AG04450 (cell line): Measurements from ENCODE around the gene SORBS2. TPM values are rescaled to one million over a fixed set of nuclear protein-coding genes. Genes with fewer than 3 reads are reported as not detected.

Experiments
- CTCF ChIA-PET: fragments of 300-600, 350-600 bp; formaldehyde crosslinking; extraction: SDS; loops from one replicate; lab custom pipeline; 2022; ENCODE audit warnings: antibody characterized with exemption, inconsistent platforms; lab: Charles Lee
- POLR2A ChIA-PET: fragments of 350-600 bp; formaldehyde crosslinking; extraction: SDS; loops from one replicate; lab custom pipeline; 2021; ENCODE audit warnings: antibody characterized with exemption, inconsistent platforms; lab: Yijun Ruan, JAX
- DNase-seq: peaks from one replicate; pipeline ENCODE4 v3.0.0-alpha.2; 2011; ENCODE audit warnings: low read depth, low spot score
- H3K27ac ChIP-seq: one replicate; pipeline ENCODE4 v1.5.1; 2012; ENCODE audit warnings: low read depth, low read length, control low read depth
- H3K27me3 ChIP-seq: one replicate; pipeline ENCODE4 v1.6.0; 2012; ENCODE audit warnings: low read length; ENCODE audit not compliant: control insufficient read depth, insufficient read depth
- H3K4me3 ChIP-seq: 2 replicates; pipeline ENCODE4 v1.5.1; 2011; ENCODE audit warnings: mild to moderate bottlenecking, low read depth, low read length, control low read depth
- H3K9me3 ChIP-seq: 2 replicates; pipeline ENCODE4 v1.5.1; 2012; ENCODE audit warnings: low read length; ENCODE audit not compliant: control insufficient read depth, insufficient read depth
- polyA plus RNA-seq: library from polyadenylated mRNA; depleted of rRNA; stranded (reverse); fragments of >200 nt; gene quantifications from 2 replicates; pipeline ENCODE4 v1.2.3, GENCODE V29; 2011
- TF ChIP-seq, protein P1 (sequence below): IDR thresholded peaks from 2 replicates; pipeline ENCODE4 v1.5.1; 2011; ENCODE audit warnings: low read depth, low read length, control low read depth, inconsistent platforms

SORBS2 gene
- polyA plus RNA-seq, 1 experiment = not detected

- POLR2A ChIA-PET = no interaction called here
- CTCF ChIA-PET = no interaction called here
- no peak overlapping the region for H3K4me3 ChIP-seq
- no peak overlapping the region for H3K27ac ChIP-seq
- TF ChIP-seq, protein P1, sequence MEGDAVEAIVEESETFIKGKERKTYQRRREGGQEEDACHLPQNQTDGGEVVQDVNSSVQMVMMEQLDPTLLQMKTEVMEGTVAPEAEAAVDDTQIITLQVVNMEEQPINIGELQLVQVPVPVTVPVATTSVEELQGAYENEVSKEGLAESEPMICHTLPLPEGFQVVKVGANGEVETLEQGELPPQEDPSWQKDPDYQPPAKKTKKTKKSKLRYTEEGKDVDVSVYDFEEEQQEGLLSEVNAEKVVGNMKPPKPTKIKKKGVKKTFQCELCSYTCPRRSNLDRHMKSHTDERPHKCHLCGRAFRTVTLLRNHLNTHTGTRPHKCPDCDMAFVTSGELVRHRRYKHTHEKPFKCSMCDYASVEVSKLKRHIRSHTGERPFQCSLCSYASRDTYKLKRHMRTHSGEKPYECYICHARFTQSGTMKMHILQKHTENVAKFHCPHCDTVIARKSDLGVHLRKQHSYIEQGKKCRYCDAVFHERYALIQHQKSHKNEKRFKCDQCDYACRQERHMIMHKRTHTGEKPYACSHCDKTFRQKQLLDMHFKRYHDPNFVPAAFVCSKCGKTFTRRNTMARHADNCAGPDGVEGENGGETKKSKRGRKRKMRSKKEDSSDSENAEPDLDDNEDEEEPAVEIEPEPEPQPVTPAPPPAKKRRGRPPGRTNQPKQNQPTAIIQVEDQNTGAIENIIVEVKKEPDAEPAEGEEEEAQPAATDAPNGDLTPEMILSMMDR = no peak
- no peaks in the 10 kb centered on the region for H3K27me3 ChIP-seq
- DNase-seq = no peak
- no peaks in the 10 kb centered on the region for H3K9me3 ChIP-seq
Observed at GRCh38 chr4:185849664-185850550, 37.9 kb upstream of the SORBS2 start.

DNA sequence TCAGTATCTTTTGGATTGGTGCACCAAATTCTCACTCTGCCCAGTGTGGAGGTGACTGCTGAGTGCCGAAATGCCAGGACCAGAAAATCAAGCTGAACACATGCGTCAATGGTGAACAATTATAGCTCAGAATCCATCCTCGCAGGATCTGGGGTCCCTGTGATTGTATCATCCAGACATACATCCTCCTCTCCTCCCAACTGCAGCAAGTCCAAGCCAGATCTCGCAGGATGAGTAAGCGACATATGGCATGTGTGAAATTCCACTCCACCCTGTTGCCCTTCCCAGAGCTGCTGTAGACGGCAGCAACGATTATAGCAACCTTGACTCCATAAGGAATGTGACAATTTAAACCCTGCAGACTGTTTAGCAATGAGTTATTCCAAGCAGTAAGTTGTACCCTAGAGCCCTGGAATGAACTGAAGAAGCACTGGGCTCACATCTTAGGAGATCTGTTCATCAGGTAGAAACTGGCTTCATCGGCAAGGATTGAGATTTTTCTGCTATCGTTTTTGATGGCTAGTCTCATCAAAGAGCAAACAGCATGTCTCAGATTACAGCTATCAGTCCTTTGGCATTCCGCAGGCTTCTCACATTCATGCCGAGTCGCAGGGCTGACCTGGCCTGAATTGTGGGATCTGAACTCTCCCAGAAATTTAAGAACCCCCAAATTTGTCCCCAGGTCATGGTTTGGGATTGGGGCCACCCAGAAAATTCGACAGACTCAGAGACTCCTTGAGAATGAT is 35.5 kb upstream of the SORBS2 start:
- ChIA-PET POLR2A (no interaction called here), CTCF (no interaction called here)
- TF ChIP-seq, protein P1 = no peak
- H3K9me3 ChIP-seq = no peaks in the 10 kb centered on the region
- no peak overlapping the region for H3K4me3 ChIP-seq
- no peak for DNase-seq
- no peaks in the 10 kb centered on the region for H3K27me3 ChIP-seq
- no peak overlapping the region for H3K27ac ChIP-seq

GRCh38 chr4:185846505-185847150 is 34.6 kb upstream of the SORBS2 start:
- DNase-seq = no peak
- ChIA-PET CTCF (no interaction called here), POLR2A (no interaction called here)
- Histone ChIP-seq H3K27ac (no peak overlapping the region), H3K27me3 (no peaks in the 10 kb centered on the region), H3K9me3 (no peaks in the 10 kb centered on the region), H3K4me3 (no peak overlapping the region)
- TF ChIP-seq, protein P1 = no peak

GRCh38 chr4:185845966-185846365 is 34.0 kb upstream of the SORBS2 start:
- no peak overlapping the region for H3K4me3 ChIP-seq
- CTCF ChIA-PET = no interaction called here
- H3K9me3 ChIP-seq = no peaks in the 10 kb centered on the region
- H3K27me3 ChIP-seq = no peaks in the 10 kb centered on the region
- TF ChIP-seq, protein P1 = no peak
- DNase-seq = no peak
- POLR2A ChIA-PET = no interaction called here
- no peak overlapping the region for H3K27ac ChIP-seq

DNA sequence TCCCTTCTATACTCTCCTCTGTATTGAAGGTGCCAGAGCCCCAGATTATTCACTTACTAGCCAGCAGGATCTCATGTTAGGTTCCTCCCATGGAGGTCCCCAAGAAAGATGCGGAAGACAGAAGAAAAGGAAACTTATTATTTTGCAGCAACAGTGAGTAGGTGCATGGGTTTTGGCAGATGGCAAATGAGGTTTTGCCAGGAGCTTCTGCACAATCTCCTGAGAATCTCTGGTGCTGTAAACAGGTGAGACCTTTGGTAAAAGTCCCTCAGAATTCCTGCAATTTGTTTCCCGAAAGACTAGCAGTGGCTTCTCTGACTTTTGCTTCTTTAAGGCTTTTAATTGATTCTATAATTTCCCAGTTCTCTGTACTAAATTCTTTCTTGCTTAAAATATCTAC is 29.5 kb upstream of the SORBS2 start:
- ChIA-PET CTCF (no interaction called here), POLR2A (no interaction called here)
- H3K4me3 ChIP-seq = no peak overlapping the region
- H3K9me3 ChIP-seq = peaks cover 4% of the 10 kb centered on the region; the same call in 1 of the 2 replicates
- TF ChIP-seq, protein P1 = no peak
- DNase-seq = no peak
- H3K27me3 ChIP-seq = no peaks in the 10 kb centered on the region
- H3K27ac ChIP-seq = no peak overlapping the region
